ENCODE results near the gene KRT78. TPM values are rescaled to one million over a fixed set of nuclear protein-coding genes. Genes with fewer than 3 reads are reported as not detected.

Gene KRT78
- total RNA-seq, 1 donor: not detected

GRCh38 chr12:52876372-52876771 lies 27.6 kb upstream of the KRT78 start:
- DNase-seq (ENCODE audit: low read depth): no peak
- no peak overlapping the region for H3K4me3 ChIP-seq (ENCODE audit: low read depth, low read length)
- TF ChIP-seq CTCF (IDR thresholded peaks at IDR 0.05; ENCODE audit: insufficient read depth, low read length): no peak

GRCh38 chr12:52874573-52875435 lies 26.0 kb upstream of the KRT78 start:
- DNase-seq (ENCODE audit: low read depth): no peak
- no peak for TF ChIP-seq CTCF (IDR thresholded peaks at IDR 0.05; ENCODE audit: insufficient read depth, low read length)
- peak overlapping the region; percentile 37 for H3K4me3 ChIP-seq (ENCODE audit: low read depth, low read length)

GRCh38 chr12:52873832-52874572 lies 25.2 kb upstream of the KRT78 start:
- no peak for TF ChIP-seq CTCF (IDR thresholded peaks at IDR 0.05; ENCODE audit: insufficient read depth, low read length)
- H3K4me3 ChIP-seq (ENCODE audit: low read depth, low read length): peak overlapping the region; percentile 37
- peak; percentile 91 for DNase-seq (ENCODE audit: low read depth)

GRCh38 chr12:52873513-52873831 lies 24.7 kb upstream of the KRT78 start:
- no peak for DNase-seq (ENCODE audit: low read depth)
- H3K4me3 ChIP-seq (ENCODE audit: low read depth, low read length): no peak overlapping the region
- TF ChIP-seq CTCF (IDR thresholded peaks at IDR 0.05; ENCODE audit: insufficient read depth, low read length): no peak

- H3K4me3 ChIP-seq (ENCODE audit: low read depth, low read length): no peak overlapping the region
- no peak for DNase-seq (ENCODE audit: low read depth)
- TF ChIP-seq CTCF (IDR thresholded peaks at IDR 0.05; ENCODE audit: insufficient read depth, low read length): no peak
Measured at GRCh38 chr12:52872644-52873389, 24.0 kb upstream of the KRT78 start.

- no peak overlapping the region for H3K4me3 ChIP-seq (ENCODE audit: low read depth, low read length)
Measured at GRCh38 chr12:52871291-52872039, 22.7 kb upstream of the KRT78 start.

More at GRCh38 chr12:52871291-52872039, 22.7 kb upstream of the KRT78 start:
- peak; percentile 81 for DNase-seq (ENCODE audit: low read depth)
- no peak for TF ChIP-seq CTCF (IDR thresholded peaks at IDR 0.05; ENCODE audit: insufficient read depth, low read length)
